NCI-H82 treated with DMSO at 0.1 percent for 48 hours (cell line): Measurements from ENCODE around the gene TFEC.

Experiments
- DNase-seq: peaks from one replicate; lab custom pipeline; 2025; ENCODE audit not compliant: unreplicated experiment; lab: John Stamatoyannopoulos, UW

The TFEC gene

DNA sequence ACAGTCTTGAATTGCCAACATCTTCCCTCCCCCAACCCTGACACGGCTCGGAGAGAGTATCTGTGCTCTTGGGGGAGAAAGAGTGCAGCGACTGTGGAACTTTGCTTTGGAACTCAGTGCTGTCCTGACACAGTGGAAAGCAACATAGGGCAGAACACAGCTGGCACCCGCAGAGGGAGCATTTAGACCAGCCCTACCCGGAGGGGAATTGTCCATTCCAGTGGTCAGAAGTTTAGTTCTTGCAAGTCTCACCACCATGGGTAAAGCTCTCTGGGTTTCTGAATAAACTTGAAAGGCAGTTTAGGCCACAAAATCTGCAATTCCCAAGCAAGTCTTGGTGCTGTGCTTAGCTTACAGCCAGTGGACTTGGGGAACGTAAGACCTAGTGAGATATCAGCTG is 34.9 kb downstream of the TFEC start:
- DNase-seq = no peak

DNA sequence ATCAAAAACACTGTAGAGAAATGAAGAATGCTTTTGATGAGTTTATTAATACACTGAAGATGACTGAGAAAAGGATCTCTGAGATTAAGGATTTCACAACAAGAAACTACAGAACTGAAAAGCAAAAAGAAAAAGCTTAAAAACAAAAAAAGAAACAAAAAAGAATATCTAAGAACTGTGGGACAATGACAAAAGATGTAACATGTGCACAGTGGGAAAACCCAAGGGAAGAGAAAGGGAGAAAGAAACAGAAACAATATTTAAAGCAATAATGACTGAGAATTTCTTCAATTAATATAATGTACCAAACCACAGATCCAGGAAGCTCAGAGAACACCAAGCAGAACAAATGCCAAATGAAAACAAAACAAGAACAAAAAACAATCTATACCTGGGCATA is 42.2 kb downstream of the TFEC start:
- DNase-seq = no peak

DNA sequence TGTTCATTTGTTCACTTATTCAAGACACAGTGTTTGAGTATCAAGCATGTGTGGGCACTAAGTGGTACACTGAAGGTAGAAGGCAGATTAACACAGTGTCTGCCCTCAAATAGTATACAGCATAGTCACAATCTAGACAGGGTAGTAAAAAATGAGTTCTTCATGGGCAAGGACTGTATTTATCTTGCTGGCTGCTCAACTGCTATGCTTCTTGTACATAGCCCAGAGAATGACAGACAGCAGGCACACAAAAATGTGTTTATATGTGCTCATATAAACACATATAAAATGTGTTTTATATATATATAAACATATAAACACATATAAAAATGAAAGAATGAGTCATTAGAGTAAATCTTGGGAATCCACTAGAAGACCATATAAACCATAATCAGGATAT is 43.1 kb downstream of the TFEC start:
- DNase-seq = no peak

DNA sequence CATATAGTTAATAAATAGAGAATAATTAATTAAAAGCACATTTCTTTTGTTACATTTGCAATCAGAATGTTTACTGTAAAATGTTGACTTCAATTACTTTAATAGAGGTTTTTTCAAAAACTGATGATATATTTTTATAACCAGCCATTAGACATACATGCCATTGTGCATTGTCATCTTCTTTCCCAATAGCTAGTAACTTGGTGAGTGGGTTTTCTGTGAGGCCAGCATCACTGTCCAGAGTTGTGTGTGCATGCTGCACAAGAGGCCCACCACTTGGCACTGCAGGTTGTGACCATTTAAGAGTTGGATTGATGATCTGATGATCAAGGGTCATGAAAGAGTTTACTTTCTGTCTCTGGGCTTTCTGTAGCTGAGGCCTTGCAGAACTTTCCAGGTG is 46.5 kb downstream of the TFEC start:
- no peak for DNase-seq

DNA sequence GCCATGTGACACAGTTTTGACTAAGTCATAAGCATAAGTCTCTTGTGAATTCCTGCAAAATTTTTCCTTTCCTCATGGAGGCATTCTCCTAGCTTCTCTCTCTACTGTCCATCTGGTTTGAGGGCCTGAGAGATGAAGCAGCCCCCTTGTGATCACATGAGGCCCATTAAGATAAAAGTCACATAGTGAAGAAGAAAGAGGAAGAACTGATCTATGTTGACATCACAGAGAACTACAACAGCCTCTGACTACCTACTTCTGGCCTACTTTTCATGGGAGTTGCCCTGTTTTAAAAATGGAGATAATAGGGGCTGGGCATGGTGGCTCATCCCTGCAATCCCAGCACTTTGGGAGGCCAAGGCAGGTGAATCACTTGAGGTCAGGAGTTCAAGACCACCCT is 50.4 kb downstream of the TFEC start:
- DNase-seq = no peak

DNA sequence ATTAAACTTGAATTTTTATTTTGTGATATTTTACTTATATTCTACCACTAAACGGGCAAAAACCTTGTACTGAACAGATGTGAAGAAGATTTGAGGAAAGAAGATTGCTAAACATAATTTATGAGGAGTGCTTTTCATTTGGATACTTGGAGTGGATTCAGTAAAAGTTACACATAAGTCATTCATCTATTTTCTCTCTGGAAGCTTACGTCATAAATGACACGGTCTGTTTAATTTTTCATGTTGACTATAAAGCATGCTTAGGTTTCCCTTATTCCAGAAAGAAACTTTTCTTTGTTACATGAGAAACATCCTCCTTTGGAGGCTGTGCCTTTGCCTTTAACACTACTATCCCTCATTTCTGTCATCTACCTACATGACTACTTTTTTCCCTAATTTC is 53.9 kb downstream of the TFEC start:
- no peak for DNase-seq

DNA sequence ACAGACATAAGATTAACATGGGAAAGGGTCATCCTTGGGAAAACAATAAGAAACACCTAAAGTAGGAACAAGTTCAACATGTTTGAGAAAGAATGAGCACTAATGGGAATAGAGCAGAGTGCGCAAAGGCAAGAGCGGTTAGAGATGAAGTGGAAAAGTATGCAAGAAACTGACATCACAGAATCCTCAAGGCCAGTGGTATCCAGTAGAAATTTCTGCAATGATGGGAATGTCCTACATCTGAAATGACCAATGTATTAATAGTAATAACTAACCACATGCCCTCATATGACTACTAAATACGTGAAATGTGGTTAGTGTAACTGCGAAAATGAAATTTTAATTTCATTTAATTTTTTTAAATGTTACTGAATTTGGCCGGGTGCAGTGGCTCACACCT is 54.8 kb downstream of the TFEC start:
- DNase-seq = no peak

DNA sequence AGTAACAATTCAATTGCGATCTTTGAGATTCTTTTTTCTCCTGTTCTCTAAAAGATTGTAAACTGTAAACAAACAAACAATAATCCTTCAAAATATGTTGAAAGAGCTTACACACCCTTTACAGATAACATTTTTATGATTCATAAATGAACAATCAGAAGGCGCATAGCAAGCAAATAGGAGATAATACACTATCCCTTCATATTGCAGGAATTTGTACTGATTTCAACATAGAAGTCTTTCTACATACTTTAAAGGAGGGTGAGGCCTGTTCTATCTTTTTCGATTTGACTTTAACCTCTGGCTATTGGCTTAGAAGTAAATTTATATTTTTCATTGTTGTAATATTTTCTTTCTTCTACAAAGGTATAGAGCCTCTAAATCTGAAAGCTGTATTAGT is 57.2 kb downstream of the TFEC start:
- DNase-seq = no peak

DNA sequence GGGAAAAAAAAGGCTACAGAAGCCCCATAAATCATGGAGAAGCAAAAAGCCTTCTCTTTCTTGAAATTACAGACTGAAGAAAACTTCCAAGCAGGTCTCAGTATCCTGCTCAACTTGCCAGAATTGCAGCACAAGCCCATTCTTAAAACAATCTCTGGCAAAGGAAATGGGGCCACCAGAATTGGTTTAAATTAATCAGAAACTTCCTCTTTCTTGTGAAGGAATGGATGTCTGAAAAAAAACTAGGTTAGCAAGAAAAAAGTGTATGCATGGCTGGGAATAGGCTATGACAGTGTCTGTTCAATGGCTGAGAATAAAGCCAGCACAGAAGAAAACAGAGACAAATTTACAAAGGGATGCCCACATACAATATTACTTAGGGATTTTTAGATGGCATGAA is 59.1 kb downstream of the TFEC start:
- no peak for DNase-seq

DNA sequence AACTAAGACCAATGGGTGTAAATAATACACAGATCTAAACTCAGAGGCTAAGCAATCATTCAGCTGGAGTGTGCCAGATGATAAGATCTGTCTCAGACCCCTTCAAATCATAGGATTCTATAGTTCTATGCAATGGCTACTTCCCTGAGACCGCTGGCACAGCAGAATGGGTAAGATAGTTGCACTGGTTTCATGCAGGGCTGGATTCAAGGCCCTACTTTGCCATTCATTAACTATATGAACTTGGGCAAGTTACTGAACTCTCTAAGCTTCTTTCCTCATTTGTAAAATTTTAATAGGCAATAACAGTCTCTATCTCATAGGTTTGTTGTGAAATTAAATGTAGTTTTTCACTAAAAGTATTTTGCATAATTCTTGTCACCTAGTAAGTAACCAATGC is 62.0 kb downstream of the TFEC start:
- DNase-seq = no peak

DNA sequence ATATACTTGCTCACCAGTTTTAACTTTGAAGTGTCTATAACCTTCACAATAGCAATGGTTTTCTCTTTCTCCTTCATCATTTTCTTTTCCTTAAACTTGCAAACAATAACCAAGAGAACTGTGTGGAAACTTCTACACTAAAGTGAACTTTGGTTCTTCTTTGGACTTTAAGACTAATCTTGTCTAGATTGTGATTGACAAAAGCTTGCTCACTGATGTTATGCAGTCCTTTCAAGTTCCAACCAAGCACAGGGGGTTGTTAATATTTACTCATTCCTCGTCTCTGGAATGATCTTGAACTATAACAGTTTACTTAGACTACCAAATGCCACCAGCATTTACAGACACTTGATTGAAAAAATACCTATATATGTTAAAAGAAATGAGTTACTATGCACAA is 62.4 kb downstream of the TFEC start:
- no peak for DNase-seq

DNA sequence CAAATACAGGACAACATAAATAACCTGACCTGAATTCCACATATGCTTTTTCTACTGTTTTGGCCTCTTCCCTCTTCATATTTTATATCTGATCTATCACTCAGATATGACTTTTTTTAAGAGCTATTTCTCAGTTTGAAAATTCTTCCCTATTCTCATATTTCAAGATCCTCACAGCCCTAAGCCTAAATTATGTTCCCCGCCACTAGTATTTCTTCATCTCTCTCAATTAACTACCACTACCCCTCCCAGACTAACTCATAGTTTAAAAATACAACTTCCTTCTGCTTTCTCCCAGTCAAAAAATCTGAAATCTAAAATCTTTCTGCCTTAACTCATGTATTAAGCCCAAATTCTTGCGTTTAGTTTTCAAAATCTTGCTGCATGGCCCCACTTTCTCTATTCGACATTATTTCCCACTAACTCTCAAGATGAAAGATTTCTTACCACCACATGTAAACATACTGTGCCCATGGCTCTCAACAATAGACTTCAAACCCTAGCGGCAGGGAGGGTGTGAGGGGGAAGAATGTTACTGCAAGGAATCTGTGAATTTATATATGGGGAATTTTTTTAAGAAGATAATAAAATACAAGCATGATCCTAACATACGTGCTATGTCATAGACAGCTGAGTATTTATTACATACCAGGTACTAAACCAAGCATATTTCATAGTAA is 64.6 kb downstream of the TFEC start:
- DNase-seq = no peak

DNA sequence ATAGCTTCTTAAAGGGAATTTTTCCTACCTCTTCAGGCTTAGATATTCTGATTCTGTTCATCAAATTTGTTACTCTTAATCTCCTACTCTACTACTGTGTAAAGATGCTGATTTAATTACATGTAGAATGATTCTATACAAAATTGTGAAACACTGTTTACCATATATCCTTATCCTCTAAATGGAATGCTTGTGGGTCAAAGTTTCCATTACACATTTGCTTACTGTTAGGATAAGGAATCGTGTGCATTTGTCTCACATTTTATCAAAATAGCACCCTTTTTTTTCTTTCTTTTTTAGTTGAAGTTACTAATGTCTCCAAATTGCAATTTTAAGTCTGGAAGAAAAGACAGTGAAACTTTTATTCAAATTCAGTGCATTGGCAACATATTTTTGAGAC is 65.3 kb downstream of the TFEC start:
- no peak for DNase-seq

DNA sequence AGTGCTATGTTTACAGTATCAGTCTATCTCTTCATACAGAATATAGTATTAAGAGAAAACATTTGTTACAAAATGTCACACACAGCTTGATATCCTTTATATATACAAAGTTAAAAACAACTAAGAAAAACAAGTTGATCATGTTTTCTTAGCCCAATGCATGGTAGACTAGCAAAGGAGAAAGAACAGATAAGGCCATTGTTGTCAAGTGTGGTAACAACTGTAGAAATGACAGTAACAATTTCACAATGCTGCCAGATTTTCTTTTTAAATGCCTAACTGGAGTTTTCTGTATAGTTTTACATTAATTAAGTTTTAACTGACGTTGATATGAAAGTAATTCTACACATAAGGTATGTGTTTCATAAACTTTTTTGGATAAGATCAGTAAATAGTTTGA is 65.8 kb downstream of the TFEC start:
- no peak for DNase-seq

DNA sequence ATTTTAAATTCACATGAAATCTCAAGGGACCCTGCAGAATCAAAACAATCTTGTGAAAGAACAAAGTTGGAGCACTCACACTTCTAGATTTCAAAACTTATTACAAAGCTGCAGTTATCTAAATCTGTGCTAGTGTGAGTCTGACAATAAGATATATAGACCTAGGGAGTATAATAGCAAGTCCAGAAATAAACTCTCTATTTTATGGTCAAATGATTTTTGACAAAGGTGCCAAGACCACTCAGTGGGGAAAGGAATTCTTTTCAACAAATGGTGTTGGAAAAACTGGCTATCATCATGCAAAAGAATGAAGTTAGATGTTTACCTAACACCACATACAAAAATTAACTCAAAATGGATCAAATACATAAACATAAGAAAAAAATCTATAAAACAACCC is 68.2 kb downstream of the TFEC start:
- DNase-seq = no peak

DNA sequence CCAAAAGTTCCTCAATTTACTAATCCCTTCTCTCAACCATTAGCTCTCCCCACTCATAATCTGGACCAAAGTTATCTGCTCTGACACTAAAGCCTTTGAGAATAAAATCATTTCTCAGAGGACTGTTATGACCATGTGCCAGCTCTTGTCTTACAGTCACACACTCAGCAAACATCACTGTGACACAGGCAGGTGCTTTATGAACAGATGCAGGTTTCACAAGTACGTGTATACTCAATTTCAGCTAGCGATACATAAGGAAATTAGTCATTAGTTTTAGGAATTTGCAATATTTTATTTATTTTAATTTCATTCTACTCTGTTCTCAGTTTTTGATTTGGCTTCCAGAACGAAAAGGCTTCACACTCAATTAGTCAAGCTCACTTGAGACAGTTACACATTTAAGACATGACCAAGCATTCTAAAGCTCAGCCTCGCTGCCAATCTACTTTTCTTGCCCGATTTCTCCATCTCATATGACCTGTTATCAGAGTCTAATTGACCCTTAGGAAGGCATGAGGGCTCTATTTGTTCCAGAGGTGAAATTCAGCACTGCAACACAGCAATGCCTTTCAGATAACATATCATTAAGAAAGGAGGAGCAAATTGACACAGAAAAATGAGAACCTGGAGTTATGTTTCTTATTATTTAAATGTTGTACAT is 76.8 kb downstream of the TFEC start:
- no peak for DNase-seq

DNA sequence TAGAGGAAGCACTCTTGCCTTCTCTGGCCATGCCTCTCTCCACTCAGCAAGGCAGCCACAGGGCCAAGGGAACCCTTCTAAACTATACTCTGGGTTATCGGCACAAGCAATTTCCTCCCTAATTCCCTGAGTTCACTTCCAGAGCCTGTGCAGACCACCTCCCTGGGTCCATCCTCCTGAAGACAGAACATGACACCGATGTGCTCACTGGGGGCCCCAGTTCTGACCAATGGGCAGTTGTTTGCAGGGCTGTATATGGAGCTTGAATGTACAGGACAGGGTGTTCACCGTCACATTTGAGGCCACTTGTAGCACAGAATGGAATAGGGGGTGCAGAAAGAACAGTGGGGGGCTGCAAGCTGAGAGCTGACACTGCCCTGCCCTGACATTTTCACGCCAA is 77.7 kb downstream of the TFEC start:
- no peak for DNase-seq

DNA sequence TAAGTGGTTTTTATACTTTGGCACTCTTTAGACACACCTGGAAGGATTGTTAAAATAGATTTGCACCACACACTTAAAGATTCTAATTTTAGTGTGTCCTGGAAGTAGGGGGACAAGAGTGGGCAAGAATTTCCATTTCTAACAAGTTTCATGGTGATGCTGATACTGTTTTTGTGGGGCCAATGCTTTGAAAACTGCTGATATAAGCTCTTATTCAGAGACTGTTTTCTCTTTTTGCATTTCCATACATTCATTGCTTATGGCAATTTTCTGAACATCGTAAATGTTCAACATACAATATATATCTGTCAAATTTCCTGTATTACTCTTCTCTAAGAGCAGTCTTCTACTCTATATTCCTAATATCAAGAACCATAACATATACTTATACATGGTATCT is 79.0 kb downstream of the TFEC start:
- no peak for DNase-seq

DNA sequence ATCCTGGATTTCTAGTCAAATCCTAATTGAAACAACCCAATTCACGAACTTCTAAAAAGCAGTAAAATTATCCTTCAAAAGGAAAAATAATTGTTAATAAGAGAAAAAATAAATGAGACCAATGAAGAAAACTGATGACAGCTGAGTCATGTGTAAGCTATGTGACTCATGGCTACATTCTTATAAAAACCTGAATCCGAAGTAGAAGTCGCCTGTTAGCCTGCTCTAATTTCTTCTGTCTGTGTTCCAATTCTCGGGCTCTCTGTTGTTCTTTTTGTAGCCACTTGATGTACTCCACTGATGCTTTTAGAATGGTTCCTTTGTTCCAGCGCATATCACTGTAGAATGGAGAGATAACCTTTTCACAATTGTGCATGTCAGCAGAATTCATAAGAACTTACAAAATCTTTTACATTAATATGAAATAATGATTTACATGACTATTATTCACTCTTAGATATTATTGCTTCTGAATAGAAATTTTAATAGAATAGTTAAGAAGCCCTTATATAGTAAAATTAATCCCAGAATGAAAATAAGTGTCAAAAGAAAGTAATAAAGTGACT is 88.8 kb downstream of the TFEC start:
- no peak for DNase-seq

DNA sequence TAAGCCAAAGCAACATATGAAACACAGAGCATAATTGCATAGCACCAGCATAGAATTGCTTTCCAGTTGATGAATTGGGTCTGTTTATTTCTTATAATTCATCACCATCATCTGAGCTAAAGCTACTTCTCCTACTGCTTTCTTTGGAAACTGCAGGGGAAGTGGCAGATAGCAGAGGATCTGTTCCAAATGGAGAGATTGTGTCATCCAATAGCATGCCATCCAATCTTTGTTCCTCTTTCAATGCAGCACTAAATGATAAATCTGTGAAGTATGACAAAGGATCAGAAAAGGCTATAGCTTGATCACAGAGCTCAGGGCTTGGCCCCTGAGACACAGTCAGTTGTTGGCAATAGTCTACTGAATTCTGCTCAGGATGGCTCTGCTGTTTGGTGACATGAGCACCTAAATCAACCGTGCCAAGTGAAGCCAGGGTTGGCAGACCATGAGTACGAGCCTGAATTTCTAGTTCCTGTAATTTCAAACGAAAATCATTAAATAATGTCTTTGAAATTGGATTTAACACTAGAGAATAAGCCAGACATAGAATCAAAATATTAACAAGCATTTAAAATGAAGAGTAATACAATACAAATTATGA is 90.0 kb downstream of the TFEC start:
- no peak for DNase-seq

DNA sequence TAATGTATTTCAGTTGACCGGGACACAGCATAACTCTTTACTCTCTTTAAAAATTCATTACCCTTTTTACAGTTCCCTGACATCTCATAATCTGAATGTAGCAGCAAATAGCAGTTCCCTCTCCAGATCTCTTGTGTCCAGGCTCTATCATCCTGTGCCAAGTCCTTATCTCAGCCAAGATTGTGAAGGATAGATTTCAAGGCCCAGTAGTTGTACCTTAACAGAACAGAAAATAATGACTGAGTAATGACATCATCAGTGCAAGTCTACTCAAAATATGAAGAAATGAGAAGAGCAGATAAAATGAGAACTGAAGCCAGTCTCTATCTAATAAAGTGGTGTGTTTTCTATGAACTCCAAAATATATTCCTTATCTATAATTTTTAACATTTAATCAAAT is 92.6 kb downstream of the TFEC start:
- DNase-seq = no peak

DNA sequence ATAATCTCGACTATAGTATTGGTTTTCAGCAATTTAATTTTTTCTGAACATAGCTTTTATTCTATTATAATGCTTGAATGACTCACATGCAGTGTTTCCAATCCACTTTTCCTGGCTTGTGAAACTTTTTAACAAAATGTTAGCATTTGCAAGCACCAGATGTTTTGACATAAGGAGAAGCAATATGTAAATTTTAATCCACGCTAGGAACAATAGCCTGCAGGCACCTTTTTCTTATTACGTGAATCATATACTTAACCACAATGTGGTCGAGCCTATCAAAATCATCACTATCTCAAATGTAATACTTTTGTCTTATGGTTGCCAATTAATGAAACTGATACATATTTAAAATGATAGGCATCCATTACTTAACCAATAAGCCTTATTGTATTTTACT is 97.1 kb downstream of the TFEC start:
- no peak for DNase-seq
